H9 (cell line): Measurements from ENCODE around the gene PLXND1. TPM values are rescaled to one million over a fixed set of nuclear protein-coding genes. Genes with fewer than 3 reads are reported as not detected.

Experiments
- DNase-seq: peaks from one replicate; pipeline ENCODE4 v3.0.0-alpha.2; 2017
- H2AFZ ChIP-seq: one replicate; pipeline ENCODE4 v1.6.1; 2013; ENCODE audit warnings: mild to moderate bottlenecking, low read length, control low read depth, moderate library complexity
- H2AK5ac ChIP-seq: 2 replicates; pipeline ENCODE4 v1.6.1; 2013; ENCODE audit warnings: low read length, control low read depth, mixed read lengths; ENCODE audit not compliant: insufficient read length
- H2BK120ac ChIP-seq: one replicate; pipeline ENCODE4 v1.6.1; 2013; ENCODE audit warnings: low read depth, mild to moderate bottlenecking, low read length, control low read depth, inconsistent platforms; ENCODE audit not compliant: poor library complexity, severe bottlenecking
- H2BK12ac ChIP-seq: 2 replicates; pipeline ENCODE4 v1.6.1; 2013; ENCODE audit warnings: low read length, control low read depth, mixed read lengths, low read depth; ENCODE audit not compliant: insufficient read length
- H2BK15ac ChIP-seq: 2 replicates; pipeline ENCODE4 v1.6.1; 2013; ENCODE audit warnings: low read depth, low read length, control low read depth
- H2BK20ac ChIP-seq: one replicate; pipeline ENCODE4 v1.6.1; 2013; ENCODE audit warnings: low read depth, mild to moderate bottlenecking, low read length, control low read depth, inconsistent platforms; ENCODE audit not compliant: poor library complexity, severe bottlenecking
- H2BK5ac ChIP-seq: 2 replicates; pipeline ENCODE4 v1.6.1; 2013; ENCODE audit warnings: low read length, control low read depth, mixed read lengths; ENCODE audit not compliant: insufficient read length
- H3K14ac ChIP-seq: 2 replicates; pipeline ENCODE4 v1.6.1; 2013; ENCODE audit warnings: low read length, control low read depth; ENCODE audit not compliant: insufficient read depth
- H3K18ac ChIP-seq: 2 replicates; pipeline ENCODE4 v1.6.1; 2013; ENCODE audit warnings: low read depth, mild to moderate bottlenecking, mixed read lengths, low read length, control low read depth; ENCODE audit not compliant: insufficient read length
- H3K23ac ChIP-seq: 2 replicates; pipeline ENCODE4 v1.6.1; 2013; ENCODE audit warnings: low read length, control low read depth, mixed read lengths, low read depth; ENCODE audit not compliant: insufficient read length
- H3K23me2 ChIP-seq: 2 replicates; pipeline ENCODE4 v1.6.1; 2013; ENCODE audit warnings: low read depth, mild to moderate bottlenecking, mixed read lengths, low read length, control low read depth; ENCODE audit not compliant: insufficient read length, poor library complexity, severe bottlenecking
- H3K27ac ChIP-seq: 2 replicates; pipeline ENCODE4 v1.5.1; 2013; ENCODE audit warnings: low read length, control low read depth, mixed read lengths, low read depth; ENCODE audit not compliant: insufficient read length
- H3K27me3 ChIP-seq: 2 replicates; pipeline ENCODE4 v1.6.1; 2013; ENCODE audit warnings: low read length, control low read depth, inconsistent platforms; ENCODE audit not compliant: insufficient read depth
- H3K4ac ChIP-seq: 2 replicates; pipeline ENCODE4 v1.6.1; 2013; ENCODE audit warnings: low read depth, mild to moderate bottlenecking, control low read depth, inconsistent platforms, low read length, moderate library complexity
- H3K4me1 ChIP-seq: 2 replicates; pipeline ENCODE4 v1.6.1; 2013; ENCODE audit warnings: low read length, control low read depth, inconsistent platforms; ENCODE audit not compliant: insufficient read depth
- H3K4me2 ChIP-seq: 2 replicates; pipeline ENCODE4 v1.6.1; 2013; ENCODE audit warnings: low read length, control low read depth, mixed read lengths; ENCODE audit not compliant: insufficient read length, insufficient read depth
- H3K56ac ChIP-seq: 2 replicates; pipeline ENCODE4 v1.6.1; 2013; ENCODE audit warnings: low read depth, mild to moderate bottlenecking, mixed read lengths, low read length, control low read depth; ENCODE audit not compliant: insufficient read length
- H3K79me1 ChIP-seq: 2 replicates; pipeline ENCODE4 v1.6.1; 2013; ENCODE audit warnings: low read depth, mild to moderate bottlenecking, moderate library complexity, low read length, control low read depth, inconsistent platforms; ENCODE audit not compliant: insufficient read depth, poor library complexity, severe bottlenecking
- H3K79me2 ChIP-seq: 2 replicates; pipeline ENCODE4 v1.6.1; 2013; ENCODE audit warnings: low read length, control low read depth, inconsistent platforms; ENCODE audit not compliant: insufficient read depth
- H3K9ac ChIP-seq: 2 replicates; pipeline ENCODE4 v1.6.1; 2013; ENCODE audit warnings: low read length, control low read depth, mixed read lengths; ENCODE audit not compliant: insufficient read length; ENCODE audit errors: extremely low read depth
- H3K9me3 ChIP-seq: one replicate; pipeline ENCODE4 v1.6.1; 2013; ENCODE audit warnings: low read depth, low read length, inconsistent platforms; ENCODE audit not compliant: control insufficient read depth
- H3T11ph ChIP-seq: one replicate; pipeline ENCODE4 v1.6.1; 2013; ENCODE audit warnings: mild to moderate bottlenecking, low read length, control low read depth, inconsistent platforms
- H4K20me1 ChIP-seq: one replicate; pipeline ENCODE4 v1.6.1; 2013; ENCODE audit not compliant: control insufficient read depth, insufficient read length, insufficient read depth
- H4K5ac ChIP-seq: 2 replicates; pipeline ENCODE4 v1.6.1; 2013; ENCODE audit warnings: low read depth, mild to moderate bottlenecking, mixed read lengths, low read length, control low read depth; ENCODE audit not compliant: insufficient read length
- H4K8ac ChIP-seq: replicated peaks from 2 replicates; pipeline ENCODE4 v1.6.1; 2013; ENCODE audit warnings: low read length, control low read depth, mixed read lengths, low read depth; ENCODE audit not compliant: insufficient read length
- H4K91ac ChIP-seq: 2 replicates; pipeline ENCODE4 v1.6.1; 2013; ENCODE audit warnings: low read depth, mild to moderate bottlenecking, moderate library complexity, mixed read lengths, low read length, control low read depth; ENCODE audit not compliant: insufficient read length
- H3K27ac Mint-ChIP-seq, 3 experiments: 2 replicates in 2 of 3; 3 replicates in 1 of 3; pipeline ENCODE4 v1.8.0; 2020 to 2021; ENCODE audit warnings: mixed read lengths in 3 of 3, mild to moderate bottlenecking in 1 of 3, moderate library complexity in 1 of 3
- H3K27me3 Mint-ChIP-seq: 2 replicates; pipeline ENCODE4 v1.8.0; 2021; ENCODE audit warnings: low read depth, mild to moderate bottlenecking, moderate library complexity, mixed read lengths
- H3K36me3 Mint-ChIP-seq, 3 experiments: 2 replicates in 2 of 3; 3 replicates in 1 of 3; pipeline ENCODE4 v1.8.0; 2020 to 2021; ENCODE audit warnings: low read depth in 3 of 3, mixed read lengths in 3 of 3; ENCODE audit not compliant: insufficient read depth in 1 of 3
- H3K4me1 Mint-ChIP-seq, 2 experiments: 2 replicates each; pipeline ENCODE4 v1.8.0; 2020; ENCODE audit warnings: mixed read lengths in 2 of 2
- H3K4me3 Mint-ChIP-seq, 2 experiments: 2 replicates in 1 of 2; 3 replicates in 1 of 2; pipeline ENCODE4 v1.8.0; 2020 to 2021; ENCODE audit warnings: mild to moderate bottlenecking in 2 of 2, mixed read lengths in 2 of 2, moderate library complexity in 1 of 2
- H3K9me3 Mint-ChIP-seq, 2 experiments: 2 replicates in 1 of 2; 3 replicates in 1 of 2; pipeline ENCODE4 v1.8.0; 2020; ENCODE audit warnings: mild to moderate bottlenecking in 2 of 2, mixed read lengths in 2 of 2, moderate library complexity in 1 of 2
- CTCF ChIP-seq: fragments of 200-600 bp; sonication (generic); conservative IDR thresholded peaks from 3 replicates; pipeline ENCODE4 v1.8.0; 2021; ENCODE audit warnings: antibody characterized with exemption, mild to moderate bottlenecking
- WGBS: extraction: QIAGEN DNeasy Blood & Tissue Kit; methylation state at CpG from one replicate; pipeline ENCODE4 v1.1.7; 2013; ENCODE audit warnings: missing lambda C conversion rate, low lambda C conversion rate, mixed read lengths; ENCODE audit not compliant: insufficient read length; ENCODE audit errors: extremely low coverage; 5-methylcytosine and 5-hydroxymethylcytosine counted together
- total RNA-seq: library from RNA; stranded (reverse); gene quantifications from 2 replicates; pipeline ENCODE4 v1.2.1, GENCODE V29; 2021

PLXND1 gene
- total RNA-seq, 1 experiment from 2014 or later = 50.9 TPM

- no peaks in the 10 kb centered on the region for H3K9me3 ChIP-seq
- H3T11ph ChIP-seq = no peak overlapping the region
- H3K27ac Mint-ChIP-seq = no peak overlapping the region
- H3K4me1 ChIP-seq = no peaks in the 10 kb centered on the region
- H3K79me2 ChIP-seq = no peaks in the 10 kb centered on the region
- H4K91ac ChIP-seq = no peak overlapping the region
- H3K4me1 Mint-ChIP-seq = peaks cover 14 to 19% of the 10 kb centered on the region in 2 experiments
- H2BK12ac ChIP-seq = no peak overlapping the region
- no peak overlapping the region for H3K27ac ChIP-seq
- H3K36me3 Mint-ChIP-seq = no peaks in the 10 kb centered on the region
- H3K18ac ChIP-seq = no peak overlapping the region
- H2BK5ac ChIP-seq = no peak overlapping the region
- no peaks in the 10 kb centered on the region for H3K9me3 Mint-ChIP-seq
- no peak overlapping the region for H3K9ac ChIP-seq
- WGBS = no CpG with 5 or more reads among the region's 4 CpGs
- H2AFZ ChIP-seq = no peak overlapping the region
- no peak overlapping the region for H3K14ac ChIP-seq
- H3K4ac ChIP-seq = no peak overlapping the region
- H3K23me2 ChIP-seq = no peaks in the 10 kb centered on the region
- H4K5ac ChIP-seq = no peak overlapping the region
- no peak for TF ChIP-seq CTCF
- no peak overlapping the region for H2BK20ac ChIP-seq
- H3K4me2 ChIP-seq = no peak overlapping the region
- no peak for DNase-seq
- H2BK120ac ChIP-seq = no peak overlapping the region
- H3K23ac ChIP-seq = no peak overlapping the region
- no peaks in the 10 kb centered on the region; the same call in 1 of the 2 replicates for H3K27me3 ChIP-seq
- no peaks in the 10 kb centered on the region for H4K20me1 ChIP-seq
- H2AK5ac ChIP-seq = no peak overlapping the region
- no peak overlapping the region for H3K4me3 Mint-ChIP-seq
- no peak overlapping the region for H3K56ac ChIP-seq
- H3K27me3 Mint-ChIP-seq = no peaks in the 10 kb centered on the region; the same call in 1 of the 2 replicates
- no peak overlapping the region for H4K8ac ChIP-seq
- no peaks in the 10 kb centered on the region for H3K79me1 ChIP-seq
- H2BK15ac ChIP-seq = no peak overlapping the region
Measured at GRCh38 chr3:129524081-129524480, 82.4 kb downstream of the PLXND1 start.
